GM21390 (cell line): Measurements from ENCODE around the gene OPHN1.
"Not testable (repeated sequence)": the region's sequence is repeated elsewhere in the genome, so short reads cannot be mapped to it uniquely, and the experiment has no call there.

Experiments
- ATAC-seq: cut with Tn5 transposase; IDR thresholded peaks from one replicate; pipeline ENCODE4 v1.9.1; 2021; ENCODE audit not compliant: unreplicated experiment

The OPHN1 gene

GRCh38 chrX:68363984-68364383, 69.3 kb downstream of the OPHN1 start:
- no peak for ATAC-seq

DNA sequence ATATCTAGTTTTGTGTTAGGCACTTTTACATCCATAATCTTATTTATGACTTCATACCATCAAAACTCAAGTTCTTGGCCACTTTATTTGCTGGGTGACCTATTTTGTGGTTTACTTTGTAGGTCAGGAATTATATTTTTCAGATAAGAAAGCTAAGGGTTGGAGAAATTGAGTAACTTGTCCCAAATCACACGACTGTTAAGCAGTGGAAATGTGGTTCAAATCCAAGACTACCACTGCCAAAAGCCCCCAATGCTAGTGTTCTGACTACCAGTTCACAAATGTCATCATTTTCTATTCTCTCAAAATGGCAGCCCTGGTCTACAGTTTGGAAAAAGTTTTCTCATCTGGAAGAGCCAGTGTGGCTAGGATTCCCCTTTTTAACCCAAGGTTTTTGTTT, 74.6 kb downstream of the OPHN1 start:
- no peak for ATAC-seq

GRCh38 chrX:68355629-68355920, 77.7 kb downstream of the OPHN1 start:
- ATAC-seq = no peak

GRCh38 chrX:68354879-68355628, 78.2 kb downstream of the OPHN1 start:
- no peak for ATAC-seq

- no peak for ATAC-seq
Measured at GRCh38 chrX:68345025-68345424, 88.3 kb downstream of the OPHN1 start.

- no peak for ATAC-seq
Measured at GRCh38 chrX:68343551-68343950, 89.7 kb downstream of the OPHN1 start.

- no peak for ATAC-seq
Measured at GRCh38 chrX:68332201-68332731, 101.0 kb downstream of the OPHN1 start.

GRCh38 chrX:68326841-68327240, 106.5 kb downstream of the OPHN1 start:
- ATAC-seq = not testable (repeated sequence)

DNA sequence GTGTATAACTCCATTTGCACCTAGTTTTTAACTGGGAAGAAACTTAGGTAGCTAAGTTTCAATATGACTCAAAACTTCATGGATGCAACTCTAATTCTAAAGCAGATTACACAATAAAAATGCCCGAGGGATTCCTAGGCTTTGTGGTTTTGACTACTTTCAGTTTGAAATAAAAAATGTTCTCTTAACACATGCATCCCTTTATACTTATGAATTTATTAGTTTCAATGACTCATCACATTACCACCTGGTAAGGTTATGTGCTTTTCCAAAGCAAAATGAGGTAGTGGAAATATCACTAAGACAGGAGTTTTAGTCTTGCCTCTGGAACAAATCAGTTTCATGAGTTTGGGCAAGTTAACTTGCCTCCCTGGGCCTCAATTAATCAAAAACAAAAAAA, 125.5 kb downstream of the OPHN1 start:
- ATAC-seq = no peak

DNA sequence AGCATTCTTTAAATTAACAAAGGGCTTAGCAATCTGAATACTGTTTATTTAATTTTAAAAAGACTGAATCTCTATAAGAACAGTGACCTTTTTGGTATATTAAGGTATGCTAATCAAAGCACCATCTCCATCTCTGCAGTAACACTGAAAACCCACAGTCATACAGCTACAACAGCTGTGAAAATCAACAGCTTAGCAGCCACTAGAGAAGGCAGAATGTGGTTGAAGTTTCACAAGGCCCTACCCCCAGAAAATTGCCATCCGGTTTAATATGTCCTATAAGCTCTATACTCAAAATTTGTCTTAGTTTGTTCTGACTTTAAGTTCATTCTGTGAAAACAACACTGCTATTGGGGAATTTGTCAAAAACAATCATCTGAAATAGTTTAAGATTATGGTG, 128.7 kb downstream of the OPHN1 start:
- no peak for ATAC-seq

DNA sequence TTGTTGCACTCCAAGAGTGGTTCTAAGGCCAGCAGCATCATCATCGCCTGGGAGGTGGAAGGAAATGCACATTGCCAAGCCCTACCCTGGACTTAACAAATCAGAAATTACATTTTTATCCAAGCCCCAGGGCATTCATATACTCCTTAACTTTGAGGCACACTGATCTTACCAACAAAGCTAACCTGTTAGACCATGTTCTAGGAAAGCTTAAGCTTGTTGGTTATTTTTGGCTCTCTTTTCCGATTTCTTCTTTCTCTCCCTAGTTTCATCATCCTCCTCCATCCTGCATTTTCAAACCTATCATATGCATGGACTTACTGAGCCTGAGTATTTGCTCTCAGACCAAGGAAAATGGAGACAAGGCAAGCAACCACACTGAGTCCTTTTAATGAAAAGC, 133.4 kb downstream of the OPHN1 start:
- no peak for ATAC-seq

DNA sequence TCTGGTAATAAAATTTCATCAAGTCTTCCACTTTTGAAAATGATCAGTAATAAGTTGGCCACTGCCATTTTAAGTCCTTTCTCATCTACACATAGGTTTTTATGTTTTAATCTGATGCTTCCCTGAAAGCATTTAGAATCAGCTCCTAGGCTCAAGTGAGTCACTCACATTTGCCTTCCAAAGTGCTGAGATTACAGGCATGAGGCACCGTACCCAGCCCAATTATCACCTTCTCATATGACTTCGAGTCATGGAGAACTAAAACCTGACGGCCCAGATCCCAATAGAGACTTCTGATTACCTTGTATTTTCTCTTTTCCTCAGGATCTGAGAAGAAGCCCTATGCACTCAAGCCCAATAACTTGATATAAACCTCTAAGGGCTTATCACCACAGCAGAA, 140.8 kb downstream of the OPHN1 start:
- ATAC-seq = no peak

DNA sequence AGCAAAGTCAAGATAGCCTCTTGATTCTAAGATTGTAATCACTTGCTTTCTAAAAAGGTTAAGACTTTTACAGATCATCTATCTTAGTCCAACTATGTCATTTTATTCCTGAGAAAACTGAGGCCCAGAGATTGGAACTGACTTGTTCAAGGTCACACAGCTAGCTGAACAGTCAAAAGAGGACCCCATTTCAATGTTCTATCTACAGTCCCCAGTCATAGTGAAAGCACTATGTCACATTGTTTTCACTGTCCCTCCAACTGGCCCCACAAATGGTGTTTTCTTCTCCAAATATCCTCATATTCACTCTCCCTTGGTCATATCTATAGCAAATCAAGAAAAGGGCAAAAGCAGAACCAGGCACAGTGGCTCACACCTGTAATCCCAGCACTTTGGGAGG, 145.2 kb downstream of the OPHN1 start:
- no peak for ATAC-seq

DNA sequence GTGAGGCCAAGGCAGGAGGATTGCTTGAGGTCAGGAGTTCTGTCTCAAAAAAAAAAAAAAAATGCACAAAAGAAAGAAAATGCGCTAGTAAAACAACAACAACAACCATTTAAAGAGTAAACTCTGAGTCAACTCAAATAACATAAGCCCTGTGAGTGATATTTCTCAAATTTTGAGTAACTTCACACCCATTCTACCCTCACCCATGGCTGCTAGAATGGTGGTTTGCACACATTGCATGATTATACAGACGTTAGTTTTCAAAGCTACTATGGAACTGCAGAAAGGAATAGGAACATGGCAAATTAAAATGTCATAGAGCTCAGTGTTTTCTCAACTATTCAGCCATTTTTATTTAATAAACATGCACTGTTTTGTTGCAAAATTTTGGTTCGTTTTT, 145.9 kb downstream of the OPHN1 start:
- ATAC-seq = no peak

DNA sequence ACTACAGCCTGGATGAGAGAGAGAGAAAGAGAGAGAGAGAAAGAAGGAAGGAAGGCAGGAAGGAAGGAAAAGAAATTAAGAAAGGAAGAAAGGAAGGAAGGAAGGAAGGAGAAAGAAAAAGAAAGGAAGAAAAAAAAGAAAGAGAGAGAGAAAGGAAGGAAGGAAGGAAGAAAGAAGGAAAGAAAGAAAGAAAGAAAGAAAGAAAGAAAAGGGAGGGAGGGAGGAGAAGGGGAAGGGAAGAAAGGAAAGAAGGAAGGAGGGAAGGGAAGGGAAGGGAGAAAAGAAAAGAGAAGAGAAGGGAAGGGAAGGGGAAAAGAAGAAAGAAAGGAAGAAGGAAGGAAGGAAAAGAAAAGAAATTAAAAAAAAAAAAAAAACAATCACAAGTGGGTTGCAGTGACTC, 146.3 kb downstream of the OPHN1 start:
- no peak for ATAC-seq

GRCh38 chrX:68286076-68286475, 147.2 kb downstream of the OPHN1 start:
- ATAC-seq = no peak

DNA sequence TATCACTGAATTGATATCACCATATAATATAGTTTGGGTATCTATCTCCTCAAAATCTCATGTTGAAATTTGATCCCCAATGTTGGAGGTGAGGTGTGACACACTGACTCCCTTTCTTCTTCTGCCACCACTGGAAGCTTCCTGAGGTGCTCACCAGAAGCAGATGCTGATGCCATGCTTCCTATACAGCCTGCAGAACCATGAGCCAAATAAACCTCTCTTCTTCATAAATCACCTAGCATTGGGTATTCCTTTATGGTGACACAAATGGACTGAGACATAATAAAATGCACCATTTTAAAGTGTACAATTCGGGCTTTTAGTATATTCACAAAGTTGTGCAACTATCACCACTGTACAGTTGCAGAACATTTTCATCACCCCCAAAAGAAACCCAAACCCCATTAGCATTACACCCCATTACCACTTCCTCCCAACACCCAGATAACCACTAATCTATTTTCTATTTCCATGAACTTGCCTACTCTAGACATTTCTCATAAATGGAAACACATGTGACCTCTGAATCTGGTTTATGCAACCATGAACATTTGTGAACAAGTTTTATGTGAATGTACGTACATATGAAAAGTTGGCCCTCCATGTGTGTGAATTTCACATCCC, 148.9 kb downstream of the OPHN1 start:
- ATAC-seq = no peak

DNA sequence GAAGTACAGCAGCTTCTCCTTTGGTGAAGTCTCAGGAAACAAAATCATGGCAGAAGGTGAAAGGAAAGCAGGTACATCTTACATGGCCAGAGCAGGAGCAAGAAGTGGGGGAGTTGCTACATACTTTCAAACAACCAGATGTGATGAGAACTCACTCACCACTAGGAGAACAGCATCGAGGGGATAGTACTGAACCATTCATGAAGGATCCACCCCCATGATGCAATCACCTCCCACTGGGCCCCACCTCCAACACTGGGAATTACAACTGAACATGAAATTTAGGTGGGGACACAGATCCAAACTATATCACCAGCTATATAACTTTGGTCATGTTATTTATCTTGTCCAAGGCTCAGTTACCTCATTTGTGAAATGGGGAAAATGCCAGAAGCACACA, 159.4 kb downstream of the OPHN1 start:
- ATAC-seq = no peak

DNA sequence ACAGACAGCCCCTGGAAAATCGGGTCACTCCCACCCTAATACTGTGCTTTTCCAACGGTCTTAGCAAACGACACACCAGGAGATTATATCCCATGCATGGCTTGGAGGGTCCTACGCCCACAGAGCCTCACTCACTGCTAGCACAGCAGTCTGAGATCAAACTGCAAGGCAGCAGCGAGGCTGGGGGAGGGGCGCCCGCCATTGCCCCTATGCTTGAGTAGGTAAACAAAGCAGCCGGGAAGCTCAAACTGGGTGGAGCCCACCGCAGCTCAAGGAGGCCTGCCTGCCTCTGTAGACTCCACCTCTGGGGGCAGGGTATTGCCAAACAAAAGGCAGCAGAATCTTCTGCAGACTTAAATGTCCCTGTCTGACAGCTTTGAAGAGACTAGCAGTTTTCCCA, 168.5 kb downstream of the OPHN1 start:
- not testable (repeated sequence) for ATAC-seq

- no peak for ATAC-seq
Measured at GRCh38 chrX:68261060-68261672, 172.1 kb downstream of the OPHN1 start.

DNA sequence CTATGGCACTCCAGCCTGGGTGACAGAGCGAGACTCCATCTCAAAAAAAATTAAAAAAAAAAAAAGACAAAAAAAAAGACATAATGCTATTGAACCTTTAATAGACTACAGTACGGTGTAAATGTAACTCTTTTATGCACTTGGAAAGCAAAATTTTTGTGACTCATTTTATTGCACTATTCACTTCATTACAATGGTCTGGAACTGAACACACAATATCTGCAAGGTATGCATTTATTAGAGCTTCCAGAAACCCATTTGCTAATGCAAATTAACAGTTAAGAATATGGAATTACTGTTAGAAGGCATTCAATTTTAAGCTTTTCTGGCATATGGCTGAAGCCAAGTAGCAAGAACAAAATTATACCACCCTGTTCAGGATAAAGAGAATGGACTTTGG, 176.3 kb downstream of the OPHN1 start:
- no peak for ATAC-seq
